ENCODE data around the gene CANT1. TPM values are rescaled to one million over a fixed set of nuclear protein-coding genes. Genes with fewer than 3 reads are reported as not detected.
A peak's percentile ranks its signal among the peaks of the same experiment; 100 is the strongest.

The CANT1 gene
- total and polyA plus RNA-seq, 8 donors: 16.6 to 151 (median 40.7) TPM

DNA sequence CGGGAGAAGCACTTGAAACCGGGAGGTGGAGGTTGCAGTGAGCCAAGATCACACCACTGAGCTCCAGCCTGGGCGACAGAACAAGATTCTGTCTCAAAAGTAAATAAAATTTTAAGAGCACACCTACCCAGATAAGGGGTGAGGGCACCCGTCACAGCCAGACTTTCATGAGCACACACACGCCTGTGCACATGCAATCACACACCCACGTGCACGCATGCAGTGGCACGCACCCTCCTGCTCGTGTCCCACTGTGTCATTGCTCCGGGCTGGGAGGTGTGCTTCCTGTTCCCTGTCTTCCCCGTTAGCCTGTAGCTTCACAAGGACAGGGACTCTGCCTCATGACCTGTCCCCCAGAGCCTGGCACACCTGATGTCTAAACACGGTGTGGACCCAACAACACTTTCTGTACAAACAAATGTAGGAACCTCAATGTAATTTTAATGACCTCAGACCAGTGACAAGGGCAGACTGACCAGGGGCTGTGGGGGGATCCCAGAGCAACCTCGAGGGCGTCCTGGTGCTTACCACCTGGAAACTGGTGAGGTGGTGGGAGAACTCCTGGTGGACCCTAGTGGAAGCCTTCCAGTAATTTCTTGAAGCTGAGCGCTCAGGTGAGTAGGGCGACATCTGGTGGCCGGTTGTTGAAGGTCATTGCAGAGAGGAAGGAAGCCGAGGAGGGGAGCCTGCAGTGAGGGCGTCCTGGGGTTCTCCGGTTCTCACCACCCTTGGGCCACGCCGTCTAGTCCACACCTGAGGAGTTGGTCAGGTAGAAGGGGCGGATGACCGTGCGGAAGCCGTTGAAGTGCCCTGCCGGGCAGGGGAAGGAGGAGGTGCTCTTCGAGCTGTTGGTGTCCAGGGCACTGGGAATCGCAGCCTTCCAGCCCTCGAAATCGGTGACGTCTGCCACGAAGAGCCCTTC lies 38.5 kb downstream of the CANT1 start:
- Histone ChIP-seq H3K4me1 (peaks cover 14 to 45% (median 36%) of the 10 kb centered on the region in 4 donors), H3K9me3 (no peaks in the 10 kb centered on the region), H3K27ac (peak overlapping the region in 3 of 5 donors; percentile 38 to 57 (median 45)), H3K4me3 (no peak overlapping the region), H3K36me3 (peaks cover 0 to 72% (median 59%) of the 10 kb centered on the region in 4 donors), H3K27me3 (no peaks in the 10 kb centered on the region)
- TF ChIP-seq POLR2A (IDR thresholded peaks at IDR 0.05): no peak
- TF ChIP-seq, protein P1, sequence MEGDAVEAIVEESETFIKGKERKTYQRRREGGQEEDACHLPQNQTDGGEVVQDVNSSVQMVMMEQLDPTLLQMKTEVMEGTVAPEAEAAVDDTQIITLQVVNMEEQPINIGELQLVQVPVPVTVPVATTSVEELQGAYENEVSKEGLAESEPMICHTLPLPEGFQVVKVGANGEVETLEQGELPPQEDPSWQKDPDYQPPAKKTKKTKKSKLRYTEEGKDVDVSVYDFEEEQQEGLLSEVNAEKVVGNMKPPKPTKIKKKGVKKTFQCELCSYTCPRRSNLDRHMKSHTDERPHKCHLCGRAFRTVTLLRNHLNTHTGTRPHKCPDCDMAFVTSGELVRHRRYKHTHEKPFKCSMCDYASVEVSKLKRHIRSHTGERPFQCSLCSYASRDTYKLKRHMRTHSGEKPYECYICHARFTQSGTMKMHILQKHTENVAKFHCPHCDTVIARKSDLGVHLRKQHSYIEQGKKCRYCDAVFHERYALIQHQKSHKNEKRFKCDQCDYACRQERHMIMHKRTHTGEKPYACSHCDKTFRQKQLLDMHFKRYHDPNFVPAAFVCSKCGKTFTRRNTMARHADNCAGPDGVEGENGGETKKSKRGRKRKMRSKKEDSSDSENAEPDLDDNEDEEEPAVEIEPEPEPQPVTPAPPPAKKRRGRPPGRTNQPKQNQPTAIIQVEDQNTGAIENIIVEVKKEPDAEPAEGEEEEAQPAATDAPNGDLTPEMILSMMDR (IDR thresholded peaks at IDR 0.05): peak in 5 of 7 experiments; percentile 78 to 97 (median 91)
- TF ChIP-seq POLR2AphosphoS5 (IDR thresholded peaks at IDR 0.05): peak in 1 of 3 donors; percentile 53
- no peak for TF ChIP-seq EP300 (IDR thresholded peaks at IDR 0.05)
- peak; percentile 86 to 93 for DNase-seq
- intact Hi-C loops (cut with DNase I; ENCODE audit: low total_unique reads): loop anchor here (5.0 kb wide), 1 partner anchor 104 kb away; no protein-coding TSS in a partner anchor
- WGBS, 5 donors: 21 to 34% (median 28%) methylated on average over 27 to 33 of the region's 33 CpGs

- Histone ChIP-seq H3K27ac (peak overlapping the region in 1 of 5 donors; percentile 24), H3K4me3 (no peak overlapping the region), H3K9me3 (no peaks in the 10 kb centered on the region), H3K27me3 (no peaks in the 10 kb centered on the region), H3K4me1 (peaks cover 9 to 32% (median 24%) of the 10 kb centered on the region in 4 donors), H3K36me3 (peaks cover 0 to 78% (median 63%) of the 10 kb centered on the region in 4 donors)
- DNase-seq: no peak
- TF ChIP-seq EP300 (IDR thresholded peaks at IDR 0.05): no peak
- TF ChIP-seq, protein P1 (IDR thresholded peaks at IDR 0.05): no peak
- no peak for TF ChIP-seq POLR2A (IDR thresholded peaks at IDR 0.05)
- TF ChIP-seq POLR2AphosphoS5 (IDR thresholded peaks at IDR 0.05): no peak
- 70 to 91% (median 84%) methylated on average over 6 to 9 of the region's 9 CpGs for WGBS, 5 donors
- intact Hi-C loops (cut with DNase I; ENCODE audit: low total_unique reads): loop anchor here (5.0 kb wide), 1 partner anchor 103 kb away; no protein-coding TSS in a partner anchor
These were observed 39.7 kb downstream of the CANT1 start for GRCh38 chr17:78969865-78970264.

DNA sequence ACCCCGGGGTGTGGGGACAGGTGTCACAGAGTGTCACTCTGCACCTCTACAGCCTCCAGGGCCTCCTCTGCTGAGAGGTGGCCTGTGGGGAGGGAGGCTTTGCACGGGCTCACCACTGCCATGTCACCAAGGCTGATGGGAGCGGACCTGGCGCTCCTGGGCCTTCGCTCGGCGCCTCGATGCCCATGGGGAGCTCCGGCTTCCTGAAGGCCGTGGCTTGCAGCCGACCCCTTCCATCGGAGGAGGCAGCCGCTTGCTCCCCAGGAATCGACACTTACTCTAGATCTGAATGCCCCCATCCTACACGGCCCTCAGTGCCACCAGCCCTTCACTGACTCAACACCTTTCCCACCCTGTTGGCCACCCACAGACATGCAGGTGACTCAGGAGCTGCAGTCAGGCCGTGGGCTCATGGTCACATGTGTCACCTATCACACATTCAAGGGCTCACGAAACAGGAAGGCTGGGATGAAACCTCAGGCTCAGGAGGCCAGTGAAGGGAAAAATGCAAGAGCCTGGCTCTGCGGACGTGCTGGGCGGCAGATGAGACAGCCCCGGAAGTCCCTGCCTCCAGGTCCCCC lies 41.7 kb downstream of the CANT1 start:
- H3K4me3 ChIP-seq: no peak overlapping the region
- H3K36me3 ChIP-seq: peaks cover 0 to 63% (median 51%) of the 10 kb centered on the region in 4 donors
- no peaks in the 10 kb centered on the region for H3K9me3 ChIP-seq
- intact Hi-C loops (cut with DNase I; ENCODE audit: low total_unique reads): no loop called here
- no peaks in the 10 kb centered on the region for H3K27me3 ChIP-seq
- DNase-seq: no peak
- TF ChIP-seq, protein P1 (IDR thresholded peaks at IDR 0.05): no peak
- TF ChIP-seq POLR2A (IDR thresholded peaks at IDR 0.05) (no peak), POLR2AphosphoS5 (IDR thresholded peaks at IDR 0.05) (no peak), EP300 (IDR thresholded peaks at IDR 0.05) (no peak)
- H3K4me1 ChIP-seq: peaks cover 5 to 19% (median 17%) of the 10 kb centered on the region in 4 donors
- no peak overlapping the region for H3K27ac ChIP-seq
- 84 to 90% (median 89%) methylated on average over 17 to 21 of the region's 21 CpGs for WGBS, 5 donors

DNA sequence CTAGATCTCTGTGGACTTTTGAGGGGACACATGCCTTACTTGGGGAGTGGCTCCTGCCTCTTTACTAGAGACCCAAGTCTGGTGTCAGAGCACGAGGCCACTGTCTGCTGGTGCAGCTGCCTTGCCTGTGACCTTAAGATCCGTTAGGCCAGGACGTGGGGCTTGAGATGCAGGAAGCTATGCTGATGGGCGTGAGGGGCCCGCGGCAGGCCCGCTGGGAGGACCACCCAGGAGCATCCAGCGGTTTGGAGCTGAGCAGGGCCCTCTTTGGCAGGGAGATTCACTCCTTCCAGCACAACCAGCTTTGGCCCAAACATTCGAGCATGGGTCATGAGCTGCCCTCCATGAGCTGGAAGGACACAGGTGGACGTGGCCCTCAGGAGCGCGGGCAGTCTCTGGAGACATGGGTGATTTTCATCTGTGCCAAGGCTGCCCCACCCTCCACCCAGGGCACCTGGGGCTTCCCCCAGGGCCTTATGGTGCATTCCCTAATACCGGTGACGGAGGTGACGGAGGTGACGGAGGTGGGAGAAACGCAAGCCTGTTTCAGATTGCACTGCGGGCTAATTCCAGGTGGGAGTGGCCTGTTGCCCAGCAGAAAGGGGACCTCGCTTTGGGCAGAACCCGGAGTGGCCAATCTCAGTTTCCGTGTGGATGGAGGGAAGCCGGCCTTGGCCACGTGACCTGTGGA lies 42.5 kb downstream of the CANT1 start:
- DNase-seq: no peak
- Histone ChIP-seq H3K36me3 (peaks cover 0 to 54% (median 43%) of the 10 kb centered on the region in 4 donors), H3K4me3 (no peak overlapping the region), H3K27ac (no peak overlapping the region), H3K27me3 (no peaks in the 10 kb centered on the region), H3K4me1 (peaks cover 5 to 19% (median 17%) of the 10 kb centered on the region in 4 donors), H3K9me3 (no peaks in the 10 kb centered on the region)
- TF ChIP-seq, protein P1 (IDR thresholded peaks at IDR 0.05): no peak
- TF ChIP-seq EP300 (IDR thresholded peaks at IDR 0.05): no peak
- no peak for TF ChIP-seq POLR2A (IDR thresholded peaks at IDR 0.05)
- no peak for TF ChIP-seq POLR2AphosphoS5 (IDR thresholded peaks at IDR 0.05)
- WGBS, 5 donors: 81 to 90% (median 82%) methylated on average over 18 to 23 of the region's 23 CpGs
- intact Hi-C loops (cut with DNase I; ENCODE audit: low total_unique reads): no loop called here

Data from stomach (tissue), 9 donors.